Measurements from ENCODE around the gene ARL5B. TPM values are rescaled to one million over a fixed set of nuclear protein-coding genes. Genes with fewer than 3 reads are reported as not detected.
"Not testable (repeated sequence)": the region's sequence is repeated elsewhere in the genome, so short reads cannot be mapped to it uniquely, and the experiment has no call there.

The ARL5B gene
- total and polyA plus RNA-seq, 12 donors, result 2.0 to 10.9 (median 7.2) TPM

- 69 to 70% methylated on average over 4 of the region's 4 CpGs for WGBS, 2 donors
- Histone ChIP-seq H3K27ac (no peak overlapping the region), H3K4me1 (peaks cover 0 to 4% (median 0%) of the 10 kb centered on the region in 9 donors), H3K9me3 (peaks cover 0 to 9% (median 0%) of the 10 kb centered on the region in 11 donors), H3K27me3 (no peaks in the 10 kb centered on the region), H3K4me3 (no peak overlapping the region), H3K36me3 (peaks cover 0 to 1% (median 0%) of the 10 kb centered on the region in 9 donors)
- TF ChIP-seq, protein P1, sequence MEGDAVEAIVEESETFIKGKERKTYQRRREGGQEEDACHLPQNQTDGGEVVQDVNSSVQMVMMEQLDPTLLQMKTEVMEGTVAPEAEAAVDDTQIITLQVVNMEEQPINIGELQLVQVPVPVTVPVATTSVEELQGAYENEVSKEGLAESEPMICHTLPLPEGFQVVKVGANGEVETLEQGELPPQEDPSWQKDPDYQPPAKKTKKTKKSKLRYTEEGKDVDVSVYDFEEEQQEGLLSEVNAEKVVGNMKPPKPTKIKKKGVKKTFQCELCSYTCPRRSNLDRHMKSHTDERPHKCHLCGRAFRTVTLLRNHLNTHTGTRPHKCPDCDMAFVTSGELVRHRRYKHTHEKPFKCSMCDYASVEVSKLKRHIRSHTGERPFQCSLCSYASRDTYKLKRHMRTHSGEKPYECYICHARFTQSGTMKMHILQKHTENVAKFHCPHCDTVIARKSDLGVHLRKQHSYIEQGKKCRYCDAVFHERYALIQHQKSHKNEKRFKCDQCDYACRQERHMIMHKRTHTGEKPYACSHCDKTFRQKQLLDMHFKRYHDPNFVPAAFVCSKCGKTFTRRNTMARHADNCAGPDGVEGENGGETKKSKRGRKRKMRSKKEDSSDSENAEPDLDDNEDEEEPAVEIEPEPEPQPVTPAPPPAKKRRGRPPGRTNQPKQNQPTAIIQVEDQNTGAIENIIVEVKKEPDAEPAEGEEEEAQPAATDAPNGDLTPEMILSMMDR (IDR thresholded peaks at IDR 0.05), result no peak
- ATAC-seq (peak in 1 of 8 donors; percentile 27), DNase-seq (no peak)
- intact Hi-C loops (cut with DNase I), result no loop called here
Observed at GRCh38 chr10:18635995-18636394, 23.2 kb upstream of the ARL5B start.

GRCh38 chr10:18637400-18637799 lies 21.8 kb upstream of the ARL5B start:
- H3K27me3 ChIP-seq; ATAC-seq; H3K4me1 ChIP-seq; H3K4me3 ChIP-seq; H3K9me3 ChIP-seq; H3K27ac ChIP-seq; DNase-seq; intact Hi-C loops (cut with DNase I): not testable (repeated sequence)
- WGBS, 2 donors, result 82 to 88% methylated on average over 1 of the region's 1 CpG
- H3K36me3 ChIP-seq, result peaks cover 0 to 13% (median 0%) of the 10 kb centered on the region in 9 donors

DNA sequence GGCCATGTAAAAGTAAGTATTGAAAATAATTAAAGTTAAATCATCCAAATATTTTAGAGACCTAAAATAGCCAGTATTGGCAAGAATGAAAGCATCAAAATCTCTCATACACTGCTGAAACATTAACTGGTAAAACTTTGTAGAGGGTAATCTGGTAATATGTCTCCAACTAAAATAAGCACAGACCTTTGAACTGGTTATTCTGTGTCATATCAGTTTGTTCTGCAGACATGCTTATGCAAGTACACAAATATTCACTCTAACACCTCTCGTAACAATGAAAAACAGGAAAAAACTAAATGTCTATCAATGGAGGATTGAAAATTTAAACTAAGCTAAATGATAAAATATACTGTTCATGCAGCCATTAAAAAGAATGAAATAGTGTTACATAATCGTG lies 19.5 kb upstream of the ARL5B start:
- ATAC-seq; intact Hi-C loops (cut with DNase I); H3K4me3 ChIP-seq; H3K27me3 ChIP-seq; H3K4me1 ChIP-seq; H3K9me3 ChIP-seq; H3K27ac ChIP-seq; DNase-seq: not testable (repeated sequence)
- WGBS, 2 donors, result 83 to 95% methylated on average over 2 of the region's 2 CpGs
- peaks cover 0 to 24% (median 0%) of the 10 kb centered on the region in 9 donors for H3K36me3 ChIP-seq

- WGBS, 2 donors, result 95 to 97% methylated on average over 2 of the region's 2 CpGs
- no peaks in the 10 kb centered on the region for H3K9me3 ChIP-seq
- TF ChIP-seq, protein P1 (IDR thresholded peaks at IDR 0.05), result no peak
- no peak overlapping the region for H3K27ac ChIP-seq
- DNase-seq, result no peak
- no peak overlapping the region for H3K4me3 ChIP-seq
- H3K27me3 ChIP-seq, result no peaks in the 10 kb centered on the region
- H3K4me1 ChIP-seq, result peaks cover 0 to 35% (median 20%) of the 10 kb centered on the region in 9 donors
- ATAC-seq, result no peak
- H3K36me3 ChIP-seq, result peaks cover 0 to 38% (median 6%) of the 10 kb centered on the region in 9 donors
- intact Hi-C loops (cut with DNase I), result no loop called here
Observed at GRCh38 chr10:18647151-18647550, 12.1 kb upstream of the ARL5B start.

DNA sequence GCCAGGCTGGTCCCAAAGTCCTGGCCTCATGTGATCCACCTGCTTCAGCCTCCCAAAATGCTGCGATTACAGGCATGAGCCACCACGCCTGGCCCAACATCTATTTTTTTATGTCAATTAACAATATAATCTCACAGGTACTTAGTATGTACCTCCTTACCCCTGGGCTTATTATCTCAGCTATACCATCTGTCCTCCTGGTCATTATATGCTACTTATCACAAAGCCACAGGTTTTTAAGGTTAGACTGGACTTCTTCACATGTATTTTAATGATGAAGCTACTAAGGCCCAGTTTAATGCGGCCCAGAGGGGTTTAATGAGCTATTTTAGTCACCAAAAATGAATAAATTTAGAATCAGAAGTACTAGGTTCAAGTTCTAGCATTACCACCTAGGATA lies 11.3 kb upstream of the ARL5B start:
- Histone ChIP-seq H3K27ac (no peak overlapping the region), H3K4me1 (peaks cover 0 to 37% (median 20%) of the 10 kb centered on the region in 9 donors), H3K36me3 (peaks cover 0 to 35% (median 6%) of the 10 kb centered on the region in 9 donors), H3K27me3 (no peaks in the 10 kb centered on the region), H3K9me3 (no peaks in the 10 kb centered on the region), H3K4me3 (no peak overlapping the region)
- ATAC-seq, result no peak
- DNase-seq, result no peak
- WGBS, 2 donors, result 96 to 98% methylated on average over 3 of the region's 3 CpGs
- intact Hi-C loops (cut with DNase I), result no loop called here
- TF ChIP-seq, protein P1 (IDR thresholded peaks at IDR 0.05), result no peak
